CD14-positive monocyte (primary cell): Measurements from ENCODE around the gene KCNT2. TPM values are rescaled to one million over a fixed set of nuclear protein-coding genes. Genes with fewer than 3 reads are reported as not detected.

Experiments
- DNase-seq, 3 donors: peaks; one replicate each; pipeline ENCODE4 v3.0.0-alpha.2; 2011 to 2022
- H2AFZ ChIP-seq: 2 replicates; pipeline ENCODE4 v1.6.0; 2012; ENCODE audit warnings: mild to moderate bottlenecking, low read depth, low read length, inconsistent platforms; ENCODE audit not compliant: insufficient read depth, poor library complexity, severe bottlenecking
- H3K27ac ChIP-seq, 2 donors: 1 replicate in 1 of 2; 2 replicates in 1 of 2; pipeline ENCODE4 v1.5.1; 2012 to 2013; ENCODE audit warnings: low read length in 2 of 2, control low read depth in 1 of 2, inconsistent platforms in 1 of 2, low read depth in 1 of 2, mild to moderate bottlenecking in 1 of 2
- H3K27me3 ChIP-seq, 2 donors: one replicate each; pipeline versions ENCODE4 v1.6.0 to v1.6.1; 2011 to 2013; ENCODE audit warnings: low read length in 2 of 2; ENCODE audit not compliant: control insufficient read depth in 2 of 2, insufficient read depth in 2 of 2
- H3K36me3 ChIP-seq, 2 donors: replicated peaks in 1 of 2; 1 replicate in 1 of 2; 2 replicates in 1 of 2; pipeline versions ENCODE4 v1.5.1 to v1.6.1; 2012 to 2013; ENCODE audit warnings: low read length in 2 of 2, control low read depth in 1 of 2, inconsistent platforms in 1 of 2, mild to moderate bottlenecking in 1 of 2; ENCODE audit not compliant: insufficient read depth in 2 of 2, control insufficient read depth in 1 of 2
- H3K4me1 ChIP-seq, 2 donors: 1 replicate in 1 of 2; 2 replicates in 1 of 2; pipeline versions ENCODE4 v1.5.1 to v1.6.1; 2012 to 2013; ENCODE audit warnings: low read length in 2 of 2, control low read depth in 1 of 2, inconsistent platforms in 1 of 2, mild to moderate bottlenecking in 1 of 2, moderate library complexity in 1 of 2; ENCODE audit not compliant: insufficient read depth in 2 of 2, control insufficient read depth in 1 of 2
- H3K4me2 ChIP-seq: replicated peaks from 2 replicates; pipeline ENCODE3; 2012; ENCODE audit warnings: low read length, moderate library complexity, mild to moderate bottlenecking; ENCODE audit not compliant: poor library complexity, severe bottlenecking; ENCODE audit errors: extremely low read depth
- H3K4me3 ChIP-seq, 3 experiments: fragments of 200-600 bp in 1 of 3; sonication (generic) in 1 of 3; replicated peaks in 1 of 3; 1 replicate in 2 of 3; 2 replicates in 1 of 3; pipeline ENCODE4 v1.5.1; 2011 to 2013; ENCODE audit warnings: low read length in 3 of 3, mild to moderate bottlenecking in 3 of 3, control low read depth in 2 of 3, low read depth in 2 of 3, inconsistent platforms in 1 of 3, moderate library complexity in 1 of 3
- H3K79me2 ChIP-seq: 2 replicates; pipeline ENCODE4 v1.6.0; 2012; ENCODE audit warnings: mild to moderate bottlenecking, control low read depth, inconsistent platforms, low read length, moderate library complexity; ENCODE audit not compliant: insufficient read depth
- H3K9ac ChIP-seq: 2 replicates; pipeline ENCODE4 v1.6.0; 2017; ENCODE audit warnings: low read length, mild to moderate bottlenecking; ENCODE audit not compliant: insufficient read depth, poor library complexity, severe bottlenecking
- H3K9me3 ChIP-seq, 2 donors: replicated peaks in 1 of 2; 1 replicate in 1 of 2; 2 replicates in 1 of 2; pipeline versions ENCODE4 v1.5.1 to v1.6.1; 2012 to 2013; ENCODE audit warnings: low read length in 2 of 2, control low read depth in 1 of 2; ENCODE audit not compliant: control insufficient read depth in 1 of 2, insufficient read depth in 1 of 2
- H4K20me1 ChIP-seq: 2 replicates; pipeline ENCODE4 v1.6.0; 2012; ENCODE audit warnings: mild to moderate bottlenecking, low read length, control low read depth, moderate library complexity; ENCODE audit not compliant: insufficient read depth
- H3K27ac Mint-ChIP-seq, 7 donors: one replicate each; pipeline ENCODE4 v1.8.0; 2020; ENCODE audit warnings: mild to moderate bottlenecking in 7 of 7, mixed read lengths in 7 of 7, moderate library complexity in 6 of 7, inconsistent platforms in 2 of 7
- H3K27me3 Mint-ChIP-seq, 3 donors: one replicate each; pipeline ENCODE4 v1.8.0; 2021 to 2022; ENCODE audit warnings: low read depth in 3 of 3, mild to moderate bottlenecking in 3 of 3, mixed read lengths in 3 of 3, moderate library complexity in 3 of 3, inconsistent platforms in 1 of 3
- H3K36me3 Mint-ChIP-seq, 2 donors: one replicate each; pipeline ENCODE4 v1.8.0; 2020; ENCODE audit warnings: mixed read lengths in 2 of 2, inconsistent platforms in 1 of 2, mild to moderate bottlenecking in 1 of 2
- H3K4me1 Mint-ChIP-seq: one replicate; pipeline ENCODE4 v1.8.0; 2020; ENCODE audit warnings: mild to moderate bottlenecking, mixed read lengths
- H3K4me3 Mint-ChIP-seq, 2 donors: one replicate each; pipeline ENCODE4 v1.8.0; 2020; ENCODE audit warnings: mild to moderate bottlenecking in 2 of 2, mixed read lengths in 2 of 2, moderate library complexity in 1 of 2
- H3K9me3 Mint-ChIP-seq, 7 donors: one replicate each; pipeline ENCODE4 v1.8.0; 2020 to 2022; ENCODE audit warnings: mixed read lengths in 7 of 7, mild to moderate bottlenecking in 6 of 7, moderate library complexity in 6 of 7, inconsistent platforms in 2 of 7
- CTCF ChIP-seq: fragments of 200-600 bp; IDR thresholded peaks from one replicate; pipeline ENCODE4 v1.8.0; 2022; ENCODE audit warnings: antibody characterized with exemption, mild to moderate bottlenecking
- WGBS: methylation state at CpG from one replicate; pipeline ENCODE4 v1.1.5; 2013; ENCODE audit warnings: missing lambda C conversion rate; ENCODE audit not compliant: insufficient coverage; 5-methylcytosine and 5-hydroxymethylcytosine counted together
- intact Hi-C, 2 donors: fragments of 100-400 bp; cut with micrococcal nuclease; formaldehyde crosslinking; loops; one replicate each; pipeline versions ENCODE4 v1.15.0 to v1.15.1; 2023
- polyA plus RNA-seq, 3 donors: library from polyadenylated mRNA; depleted of rRNA in 1 of 3; unstranded in 2 of 3; stranded (reverse) in 1 of 3; fragments of 300-500 nt in 2 of 3; fragments of >200 nt in 1 of 3; fragmentation: Illumina TruSeq in 2 of 3; gene quantifications; 1 replicate in 2 of 3; 2 replicates in 1 of 3; pipeline ENCODE4 v1.2.3, GENCODE V29; 2012 to 2021

The KCNT2 gene
- polyA plus RNA-seq, 3 donors = not detected

GRCh38 chr1:196517193-196517592, 91.0 kb downstream of the KCNT2 start:
- Histone ChIP-seq H3K4me1 (no peaks in the 10 kb centered on the region), H3K4me3 (no peak overlapping the region), H3K9ac (no peak overlapping the region), H3K9me3 (peaks cover 11 to 16% of the 10 kb centered on the region in 2 donors), H4K20me1 (no peaks in the 10 kb centered on the region), H3K27ac (no peak overlapping the region), H2AFZ (no peak overlapping the region), H3K27me3 (no peaks in the 10 kb centered on the region), H3K4me2 (no peak overlapping the region), H3K36me3 (no peaks in the 10 kb centered on the region), H3K79me2 (no peaks in the 10 kb centered on the region)
- Mint-ChIP-seq H3K4me3 (no peak overlapping the region), H3K36me3 (no peaks in the 10 kb centered on the region), H3K27me3 (peaks cover 0 to 1% (median 0%) of the 10 kb centered on the region in 3 donors), H3K4me1 (no peaks in the 10 kb centered on the region), H3K9me3 (peaks cover 4 to 12% (median 8%) of the 10 kb centered on the region in 7 donors), H3K27ac (no peak overlapping the region)
- no peak for TF ChIP-seq CTCF
- DNase-seq = no peak
- intact Hi-C loops = no loop called here

- Histone ChIP-seq H3K9me3 (peaks cover 11 to 16% of the 10 kb centered on the region in 2 donors), H3K79me2 (no peaks in the 10 kb centered on the region), H2AFZ (no peak overlapping the region), H3K4me3 (no peak overlapping the region), H3K9ac (no peak overlapping the region), H3K27me3 (no peaks in the 10 kb centered on the region), H3K4me1 (no peaks in the 10 kb centered on the region), H3K4me2 (no peak overlapping the region), H3K27ac (no peak overlapping the region), H4K20me1 (no peaks in the 10 kb centered on the region), H3K36me3 (no peaks in the 10 kb centered on the region)
- peaks cover 0 to 1% (median 0%) of the 10 kb centered on the region in 3 donors for H3K27me3 Mint-ChIP-seq
- no peak for DNase-seq
- intact Hi-C loops = no loop called here
- TF ChIP-seq CTCF = no peak
- no peak overlapping the region for H3K4me3 Mint-ChIP-seq
- peaks cover 4 to 11% (median 8%) of the 10 kb centered on the region in 7 donors for H3K9me3 Mint-ChIP-seq
- no peaks in the 10 kb centered on the region for H3K36me3 Mint-ChIP-seq
- H3K27ac Mint-ChIP-seq = no peak overlapping the region
- WGBS = 100% methylated on average over 2 of the region's 3 CpGs
- H3K4me1 Mint-ChIP-seq = no peaks in the 10 kb centered on the region
Observed at GRCh38 chr1:196516373-196516772, 91.9 kb downstream of the KCNT2 start.
